Hepatocyte (in vitro differentiated cells): Measurements from ENCODE around the gene CDC5L.

Experiments used
- CTCF ChIP-seq: fragments of 200-600 bp; sonication (generic); IDR thresholded peaks from 2 replicates; pipeline ENCODE4 v1.5.1; 2016; ENCODE audit warnings: antibody characterized with exemption, mild to moderate bottlenecking; ENCODE audit not compliant: poor library complexity
- EZH2phosphoT487 ChIP-seq: fragments of 200-600 bp; sonication (generic); IDR thresholded peaks from one replicate; pipeline ENCODE4 v1.6.1; 2018; ENCODE audit warnings: antibody characterized with exemption, mild to moderate bottlenecking, low read depth, moderate library complexity; ENCODE audit not compliant: unreplicated experiment, severe bottlenecking

- TF ChIP-seq CTCF (no peak), EZH2phosphoT487 (no peak)
Measured at GRCh38 chr6:44458551-44458950, 71.0 kb downstream of the CDC5L start.
